ENCODE measurements around the gene KLC4. TPM values are rescaled to one million over a fixed set of nuclear protein-coding genes. Genes with fewer than 3 reads are reported as not detected.

Gene KLC4
- polyA plus RNA-seq, 4 donors: 36.3 to 333 (median 206) TPM

DNA sequence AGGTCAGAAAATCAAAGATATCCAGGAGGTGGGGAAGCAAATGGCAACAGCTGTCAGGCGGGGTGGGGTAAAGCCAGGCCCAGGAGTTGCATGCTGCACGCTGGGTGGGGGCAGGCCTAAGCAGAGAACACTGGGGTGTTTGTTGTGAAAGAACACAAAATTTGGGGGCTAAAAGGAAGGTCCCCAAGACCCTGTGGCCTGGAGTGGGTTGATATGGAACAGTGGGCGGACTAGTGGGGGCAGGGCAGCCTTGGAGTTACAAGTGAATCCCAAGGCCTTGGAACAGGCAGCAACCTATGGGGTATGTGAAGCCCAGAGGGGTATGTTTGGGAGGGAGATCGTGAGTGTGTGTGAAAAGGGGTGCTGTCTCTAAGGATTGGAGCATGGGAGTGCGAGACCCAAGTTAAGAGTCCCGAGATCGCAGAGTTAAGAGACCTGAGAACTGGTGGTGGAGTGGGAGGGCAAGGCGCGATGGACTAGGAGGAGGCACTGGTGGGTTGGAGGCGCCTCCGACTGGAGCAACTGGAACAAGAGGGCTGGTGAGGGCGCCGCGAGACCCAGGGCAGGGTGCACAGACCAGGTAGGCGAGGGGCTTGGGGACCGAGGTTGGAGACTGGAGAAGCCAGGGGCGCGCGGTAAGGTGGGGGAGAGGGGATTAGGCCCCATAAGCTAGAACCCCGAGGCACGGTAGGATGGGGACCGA is 6.4 kb upstream of the KLC4 start:
- DNase-seq (peak; percentile 30 to 74), FAIRE-seq (no peak)
- Histone ChIP-seq H3K4me1 (ENCODE audit: control insufficient read depth in 3 of 3, insufficient read depth in 2 of 3, low read depth in 1 of 3, low read length in 2 of 3) (peaks cover 0 to 27% (median 3%) of the 10 kb centered on the region in 3 donors), H3K9me3 (ENCODE audit: control insufficient read depth in 2 of 2, insufficient read depth in 1 of 2, low read depth in 1 of 2, low read length in 1 of 2) (no peaks in the 10 kb centered on the region), H3K4me3 (ENCODE audit: low read depth in 1 of 3, low read length in 3 of 3) (peak overlapping the region; percentile 60 to 80 (median 70)), H3K36me3 (ENCODE audit: control insufficient read depth in 3 of 3, insufficient read depth in 2 of 3, low read depth in 1 of 3, low read length in 3 of 3) (peaks cover 0 to 70% (median 8%) of the 10 kb centered on the region in 3 donors), H3K27ac (ENCODE audit: low read depth in 1 of 3, low read length in 2 of 3) (peak overlapping the region; percentile 78 to 93 (median 79)), H3K27me3 (ENCODE audit: control insufficient read depth in 3 of 3, insufficient read depth in 3 of 3, low read length in 3 of 3) (no peaks in the 10 kb centered on the region)
- 10 to 15% (median 11%) methylated on average over 22 of the region's 22 CpGs for WGBS, 3 donors

- WGBS, 3 donors: 1 to 2% (median 1%) methylated on average over 27 to 45 of the region's 45 CpGs
- FAIRE-seq (no peak), DNase-seq (peak; percentile 97 to 98)
- peak within 1 kb of the TSS; percentile 60 to 80 (median 70) for H3K4me3 ChIP-seq (ENCODE audit: low read depth in 1 of 3, low read length in 3 of 3)
- peaks cover 0 to 65% (median 6%) of the 10 kb centered on the region in 3 donors for H3K36me3 ChIP-seq (ENCODE audit: control insufficient read depth in 3 of 3, insufficient read depth in 2 of 3, low read depth in 1 of 3, low read length in 3 of 3)
- peaks cover 0 to 34% (median 3%) of the 10 kb centered on the region in 3 donors for H3K4me1 ChIP-seq (ENCODE audit: control insufficient read depth in 3 of 3, insufficient read depth in 2 of 3, low read depth in 1 of 3, low read length in 2 of 3)
- peak within 1 kb of the TSS; percentile 78 to 93 (median 79) for H3K27ac ChIP-seq (ENCODE audit: low read depth in 1 of 3, low read length in 2 of 3)
- no peaks in the 10 kb centered on the region for H3K9me3 ChIP-seq (ENCODE audit: control insufficient read depth in 2 of 2, insufficient read depth in 1 of 2, low read depth in 1 of 2, low read length in 1 of 2)
- H3K27me3 ChIP-seq (ENCODE audit: control insufficient read depth in 3 of 3, insufficient read depth in 3 of 3, low read length in 3 of 3): no peaks in the 10 kb centered on the region
Measured at GRCh38 chr6:43053545-43054205, 5.8 kb upstream of the KLC4 start, which contains the start of gene CUL7. Gene CUL7, minus strand, starts transcription at chr6:43053851. Its CDS starts 1,063 bp downstream, at chr6:43052788.

- Histone ChIP-seq H3K4me3 (ENCODE audit: low read depth in 1 of 3, low read length in 3 of 3) (peak overlapping the region in 2 of 3 donors; percentile 70 to 80), H3K4me1 (ENCODE audit: control insufficient read depth in 3 of 3, insufficient read depth in 2 of 3, low read depth in 1 of 3, low read length in 2 of 3) (peaks cover 0 to 34% (median 3%) of the 10 kb centered on the region in 3 donors), H3K36me3 (ENCODE audit: control insufficient read depth in 3 of 3, insufficient read depth in 2 of 3, low read depth in 1 of 3, low read length in 3 of 3) (peaks cover 0 to 61% (median 3%) of the 10 kb centered on the region in 3 donors), H3K27me3 (ENCODE audit: control insufficient read depth in 3 of 3, insufficient read depth in 3 of 3, low read length in 3 of 3) (no peaks in the 10 kb centered on the region), H3K27ac (ENCODE audit: low read depth in 1 of 3, low read length in 2 of 3) (peak overlapping the region; percentile 42 to 93 (median 79)), H3K9me3 (ENCODE audit: control insufficient read depth in 2 of 2, insufficient read depth in 1 of 2, low read depth in 1 of 2, low read length in 1 of 2) (no peaks in the 10 kb centered on the region)
- DNase-seq (peak in 1 of 2 donors; percentile 16), FAIRE-seq (no peak)
- WGBS, 3 donors: 76 to 78% (median 77%) methylated on average over 17 of the region's 17 CpGs
Measured at GRCh38 chr6:43054206-43054943, 5.1 kb upstream of the KLC4 start.

GRCh38 chr6:43055966-43056365 is 3.5 kb upstream of the KLC4 start:
- H3K27me3 ChIP-seq (ENCODE audit: control insufficient read depth in 3 of 3, insufficient read depth in 3 of 3, low read length in 3 of 3): no peaks in the 10 kb centered on the region
- peaks cover 0 to 49% (median 0%) of the 10 kb centered on the region in 3 donors for H3K36me3 ChIP-seq (ENCODE audit: control insufficient read depth in 3 of 3, insufficient read depth in 2 of 3, low read depth in 1 of 3, low read length in 3 of 3)
- H3K4me3 ChIP-seq (ENCODE audit: low read depth in 1 of 3, low read length in 3 of 3): no peak overlapping the region
- no peak for DNase-seq
- no peak for FAIRE-seq
- no peaks in the 10 kb centered on the region for H3K9me3 ChIP-seq (ENCODE audit: control insufficient read depth in 2 of 2, insufficient read depth in 1 of 2, low read depth in 1 of 2, low read length in 1 of 2)
- H3K4me1 ChIP-seq (ENCODE audit: control insufficient read depth in 3 of 3, insufficient read depth in 2 of 3, low read depth in 1 of 3, low read length in 2 of 3): peaks cover 0 to 32% (median 3%) of the 10 kb centered on the region in 3 donors
- 84 to 87% (median 86%) methylated on average over 8 of the region's 8 CpGs for WGBS, 3 donors
- H3K27ac ChIP-seq (ENCODE audit: low read depth in 1 of 3, low read length in 2 of 3): no peak overlapping the region

GRCh38 chr6:43058531-43058930 is 900 bp upstream of the KLC4 start:
- Histone ChIP-seq H3K36me3 (ENCODE audit: control insufficient read depth in 3 of 3, insufficient read depth in 2 of 3, low read depth in 1 of 3, low read length in 3 of 3) (peaks cover 0 to 56% (median 2%) of the 10 kb centered on the region in 3 donors), H3K27ac (ENCODE audit: low read depth in 1 of 3, low read length in 2 of 3) (peak overlapping the region in 1 of 3 donors; percentile 79), H3K4me1 (ENCODE audit: control insufficient read depth in 3 of 3, insufficient read depth in 2 of 3, low read depth in 1 of 3, low read length in 2 of 3) (peaks cover 0 to 31% (median 0%) of the 10 kb centered on the region in 3 donors), H3K9me3 (ENCODE audit: control insufficient read depth in 2 of 2, insufficient read depth in 1 of 2, low read depth in 1 of 2, low read length in 1 of 2) (no peaks in the 10 kb centered on the region), H3K27me3 (ENCODE audit: control insufficient read depth in 3 of 3, insufficient read depth in 3 of 3, low read length in 3 of 3) (no peaks in the 10 kb centered on the region), H3K4me3 (ENCODE audit: low read depth in 1 of 3, low read length in 3 of 3) (peak overlapping the region in 2 of 3 donors; percentile 72 to 92)
- DNase-seq (no peak), FAIRE-seq (no peak)
- 48 to 72% (median 64%) methylated on average over 1 of the region's 1 CpG for WGBS, 3 donors

GRCh38 chr6:43060034-43060754 is 763 bp downstream of the KLC4 start:
- 5 to 10% (median 10%) methylated on average over 15 of the region's 15 CpGs for WGBS, 3 donors
- peaks cover 0 to 31% (median 0%) of the 10 kb centered on the region in 3 donors for H3K4me1 ChIP-seq (ENCODE audit: control insufficient read depth in 3 of 3, insufficient read depth in 2 of 3, low read depth in 1 of 3, low read length in 2 of 3)
- peak overlapping the region; percentile 18 to 92 (median 72) for H3K4me3 ChIP-seq (ENCODE audit: low read depth in 1 of 3, low read length in 3 of 3)
- DNase-seq (peak; percentile 89 to 96), FAIRE-seq (no peak)
- no peaks in the 10 kb centered on the region for H3K27me3 ChIP-seq (ENCODE audit: control insufficient read depth in 3 of 3, insufficient read depth in 3 of 3, low read length in 3 of 3)
- peak overlapping the region; percentile 75 to 96 (median 95) for H3K27ac ChIP-seq (ENCODE audit: low read depth in 1 of 3, low read length in 2 of 3)
- peaks cover 0 to 61% (median 4%) of the 10 kb centered on the region in 3 donors for H3K36me3 ChIP-seq (ENCODE audit: control insufficient read depth in 3 of 3, insufficient read depth in 2 of 3, low read depth in 1 of 3, low read length in 3 of 3)
- H3K9me3 ChIP-seq (ENCODE audit: control insufficient read depth in 2 of 2, insufficient read depth in 1 of 2, low read depth in 1 of 2, low read length in 1 of 2): no peaks in the 10 kb centered on the region

DNA sequence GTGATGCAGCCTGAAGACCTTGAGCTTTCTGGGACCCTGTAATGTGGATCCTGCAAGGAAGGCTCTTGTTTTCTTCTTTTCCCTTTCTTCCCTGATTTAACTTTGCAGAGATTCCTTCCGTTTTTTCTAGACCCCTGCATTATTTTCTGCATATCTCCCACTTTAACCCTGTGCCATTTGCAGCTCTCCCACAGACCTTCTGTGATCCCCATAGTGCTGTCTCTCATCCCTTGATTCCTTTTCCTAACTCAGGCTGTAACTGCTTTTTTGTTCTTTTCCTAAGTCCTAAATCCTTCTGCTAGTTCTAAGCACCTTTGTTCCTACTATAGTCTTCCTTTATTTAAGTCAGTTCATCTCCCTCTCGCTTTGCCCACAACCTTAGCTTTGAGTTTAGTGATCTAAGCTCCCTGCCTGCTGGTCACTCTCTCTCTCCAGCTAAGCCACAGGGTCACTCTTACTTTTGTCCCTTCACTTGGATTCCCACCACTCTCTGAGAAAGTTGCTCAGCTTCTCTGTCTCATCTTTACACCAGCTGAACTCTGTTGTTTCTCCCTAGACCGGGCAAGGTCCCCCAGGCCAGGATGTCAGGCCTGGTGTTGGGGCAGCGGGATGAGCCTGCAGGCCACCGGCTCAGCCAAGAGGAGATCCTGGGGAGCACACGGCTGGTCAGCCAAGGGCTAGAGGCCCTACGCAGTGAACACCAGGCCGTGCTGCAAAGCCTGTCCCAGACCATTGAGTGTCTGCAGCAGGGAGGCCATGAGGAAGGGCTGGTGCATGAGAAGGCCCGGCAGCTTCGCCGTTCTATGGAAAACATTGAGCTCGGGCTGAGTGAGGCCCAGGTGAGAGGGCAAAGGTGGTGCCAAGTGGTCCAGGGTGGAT is 1.6 kb downstream of the KLC4 start:
- DNase-seq: peak in 1 of 2 donors; percentile 15
- FAIRE-seq: no peak
- peaks cover 0 to 31% (median 0%) of the 10 kb centered on the region in 3 donors for H3K4me1 ChIP-seq (ENCODE audit: control insufficient read depth in 3 of 3, insufficient read depth in 2 of 3, low read depth in 1 of 3, low read length in 2 of 3)
- H3K9me3 ChIP-seq (ENCODE audit: control insufficient read depth in 2 of 2, insufficient read depth in 1 of 2, low read depth in 1 of 2, low read length in 1 of 2): no peaks in the 10 kb centered on the region
- H3K27ac ChIP-seq (ENCODE audit: low read depth in 1 of 3, low read length in 2 of 3): peak overlapping the region; percentile 65 to 96 (median 75)
- H3K4me3 ChIP-seq (ENCODE audit: low read depth in 1 of 3, low read length in 3 of 3): peak overlapping the region in 2 of 3 donors; percentile 72 to 92
- H3K27me3 ChIP-seq (ENCODE audit: control insufficient read depth in 3 of 3, insufficient read depth in 3 of 3, low read length in 3 of 3): no peaks in the 10 kb centered on the region
- WGBS, 3 donors: 43 to 74% (median 63%) methylated on average over 12 of the region's 12 CpGs
- H3K36me3 ChIP-seq (ENCODE audit: control insufficient read depth in 3 of 3, insufficient read depth in 2 of 3, low read depth in 1 of 3, low read length in 3 of 3): peaks cover 0 to 59% (median 7%) of the 10 kb centered on the region in 3 donors

Measured in small intestine (tissue), 7 donors.